HepG2 (cell line): ENCODE results near the gene WDR54. TPM values are rescaled to one million over a fixed set of nuclear protein-coding genes. Genes with fewer than 3 reads are reported as not detected.
A peak's percentile ranks its signal among the peaks of the same experiment; 100 is the strongest.

Experiments
- ATAC-seq: fragments of 200-7000 bp; cut with Tn5 transposase; 3 replicates; pipeline ENCODE4 v1.9.1; 2020; ENCODE audit warnings: mild to moderate bottlenecking, moderate library complexity
- BruUV-seq: library from RNA; stranded (reverse); fragments of 400-500 nt; replicated peaks from 2 replicates; lab custom pipeline; 2021; lab: Mats Ljungman, UMichigan
- CTCF ChIA-PET: fragments of 300-600 bp; formaldehyde crosslinking; extraction: SDS; loops from one replicate; lab custom pipeline; 2021; ENCODE audit warnings: low total read pairs, inconsistent platforms, low intra/inter-chr PET ratio; lab: Yijun Ruan, JAX
- POLR2A ChIA-PET: fragments of 350-600 bp; sonication (Branson Sonifier 250); formaldehyde crosslinking; loops from one replicate; lab custom pipeline; 2020; ENCODE audit warnings: antibody characterized with exemption, inconsistent platforms; lab: Yijun Ruan, JAX
- DNase-seq: peaks from one replicate; pipeline ENCODE4 v3.0.0-alpha.2; 2015; ENCODE audit warnings: low spot score
- FAIRE-seq: peaks from 3 replicates; lab custom pipeline; 2011; peaks lifted over from hg19 to GRCh38; lab: Jason Lieb, UNC
- H2AFZ ChIP-seq: one replicate; pipeline ENCODE4 v1.6.1; 2011; ENCODE audit warnings: low read length, inconsistent platforms
- H3K27ac ChIP-seq: fragments of 300-600 bp; 3 replicates; pipeline ENCODE4 v1.8.0; 2011; ENCODE audit warnings: mixed run types, mild to moderate bottlenecking, mixed read lengths, low read length, inconsistent platforms; ENCODE audit not compliant: insufficient read depth; ENCODE audit errors: extremely low read length
- H3K27me3 ChIP-seq, 2 experiments: fragments of 200-600 bp in 1 of 2; 2 replicates in 1 of 2; 3 replicates in 1 of 2; pipeline versions ENCODE4 v1.6.0 to v1.8.0; 2011; ENCODE audit warnings: low read length in 2 of 2, mild to moderate bottlenecking in 2 of 2, moderate library complexity in 2 of 2, inconsistent platforms in 1 of 2; ENCODE audit not compliant: insufficient read depth in 2 of 2, control insufficient read depth in 1 of 2
- H3K36me3 ChIP-seq, 2 experiments: fragments of 200-600 bp in 1 of 2; replicated peaks in 1 of 2; 2 replicates in 1 of 2; 3 replicates in 1 of 2; pipeline versions ENCODE4 v1.5.1 to v1.8.0; 2011; ENCODE audit warnings: low read length in 2 of 2, inconsistent platforms in 1 of 2; ENCODE audit not compliant: insufficient read depth in 2 of 2, control insufficient read depth in 1 of 2
- H3K4me1 ChIP-seq: 2 replicates; pipeline ENCODE4 v1.5.1; 2012; ENCODE audit warnings: low read length, inconsistent platforms; ENCODE audit not compliant: insufficient read depth
- H3K4me2 ChIP-seq: 2 replicates; pipeline ENCODE4 v1.6.0; 2011; ENCODE audit warnings: low read depth, low read length, inconsistent platforms
- H3K4me3 ChIP-seq, 3 experiments: fragments of 200-600 bp in 1 of 3; sonication (generic), shearing (Covaris generic) in 1 of 3; replicated peaks in 1 of 3; 2 replicates each; pipeline ENCODE4 v1.5.1; 2011 to 2016; ENCODE audit warnings: low read length in 3 of 3, inconsistent platforms in 2 of 3, low read depth in 2 of 3, mild to moderate bottlenecking in 2 of 3, control low read depth in 1 of 3, mixed read lengths in 1 of 3; ENCODE audit not compliant: insufficient read depth in 1 of 3
- H3K79me2 ChIP-seq: one replicate; pipeline ENCODE4 v1.6.1; 2011; ENCODE audit warnings: low read length, inconsistent platforms; ENCODE audit not compliant: insufficient read depth
- H3K9ac ChIP-seq: 2 replicates; pipeline ENCODE4 v1.6.0; 2011; ENCODE audit warnings: mild to moderate bottlenecking, low read depth, low read length, inconsistent platforms; ENCODE audit not compliant: insufficient read depth
- H3K9me3 ChIP-seq: 2 replicates; pipeline ENCODE4 v1.5.1; 2012; ENCODE audit warnings: mild to moderate bottlenecking, low read length
- H4K20me1 ChIP-seq: 2 replicates; pipeline ENCODE4 v1.6.0; 2011; ENCODE audit warnings: inconsistent platforms, mild to moderate bottlenecking, low read length, moderate library complexity; ENCODE audit not compliant: insufficient read depth
- CBFB ChIP-seq: sonication (generic); formaldehyde crosslinking; IDR thresholded peaks from 2 replicates; pipeline ENCODE4 v1.4.0; 2020; ENCODE audit warnings: missing genetic modification reagents
- CREM ChIP-seq, 2 experiments: sonication (generic) in 1 of 2; formaldehyde crosslinking in 1 of 2; IDR thresholded peaks; 2 replicates each; pipeline versions ENCODE4 v1.4.0 to v1.6.1; 2016 to 2020; ENCODE audit warnings: antibody characterized with exemption in 1 of 2, mild to moderate bottlenecking in 1 of 2, missing genetic modification reagents in 1 of 2
- GZF1 ChIP-seq: sonication (generic); formaldehyde crosslinking; IDR thresholded peaks from 2 replicates; pipeline ENCODE4 v1.5.1; 2020; ENCODE audit warnings: mild to moderate bottlenecking, missing genetic modification reagents
- HNF4G ChIP-seq, 2 experiments: sonication (generic) in 1 of 2; formaldehyde crosslinking in 1 of 2; IDR thresholded peaks; 2 replicates each; pipeline versions ENCODE4 v1.4.0 to v1.6.1; 2011 to 2020; ENCODE audit warnings: borderline replicate concordance in 2 of 2, low read depth in 2 of 2, mild to moderate bottlenecking in 2 of 2, low read length in 1 of 2, missing genetic modification reagents in 1 of 2, moderate library complexity in 1 of 2
- HOXA9 ChIP-seq: sonication (generic); formaldehyde crosslinking; IDR thresholded peaks from 2 replicates; pipeline ENCODE4 v1.8.1; 2022; ENCODE audit warnings: missing genetic modification reagents, mild to moderate bottlenecking, moderate library complexity, borderline replicate concordance
- MBD4 ChIP-seq: IDR thresholded peaks from 2 replicates; pipeline ENCODE4 v1.6.1; 2012; ENCODE audit warnings: low read length, inconsistent platforms, borderline replicate concordance
- MXD4 ChIP-seq: IDR thresholded peaks from 2 replicates; pipeline ENCODE4 v1.6.1; 2016; ENCODE audit warnings: mild to moderate bottlenecking, missing biosample characterization, missing genetic modification reagents
- RELA ChIP-seq: sonication (generic); formaldehyde crosslinking; IDR thresholded peaks from 2 replicates; pipeline ENCODE4 v1.4.0; 2020; ENCODE audit warnings: missing genetic modification reagents
- SATB2 ChIP-seq: sonication (generic); formaldehyde crosslinking; IDR thresholded peaks from 2 replicates; pipeline ENCODE4 v1.5.0; 2020; ENCODE audit warnings: missing genetic modification reagents
- SMYD3 ChIP-seq: sonication (generic); formaldehyde crosslinking; IDR thresholded peaks from 2 replicates; pipeline ENCODE4 v1.8.1; 2023; ENCODE audit warnings: mild to moderate bottlenecking, missing genetic modification reagents
- ZFP1 ChIP-seq: IDR thresholded peaks from 2 replicates; pipeline ENCODE4 v1.6.1; 2016
- ZNF10 ChIP-seq: sonication (generic); formaldehyde crosslinking; IDR thresholded peaks from 2 replicates; pipeline ENCODE4 v1.4.0; 2020; ENCODE audit warnings: mild to moderate bottlenecking, low read depth, missing genetic modification reagents, borderline replicate concordance
- ZNF124 ChIP-seq: sonication (generic); formaldehyde crosslinking; IDR thresholded peaks from 2 replicates; pipeline ENCODE4 v1.4.0; 2020; ENCODE audit warnings: missing genetic modification reagents
- ZNF138 ChIP-seq: sonication (generic); formaldehyde crosslinking; IDR thresholded peaks from 2 replicates; pipeline ENCODE4 v1.5.0; 2020; ENCODE audit warnings: mild to moderate bottlenecking, low read depth, missing genetic modification reagents
- ZNF343 ChIP-seq: sonication (generic); formaldehyde crosslinking; IDR thresholded peaks from 2 replicates; pipeline ENCODE4 v1.4.0; 2020; ENCODE audit warnings: mild to moderate bottlenecking, missing genetic modification reagents
- ZNF382 ChIP-seq: sonication (generic); formaldehyde crosslinking; IDR thresholded peaks from 2 replicates; pipeline ENCODE4 v1.5.0; 2020; ENCODE audit warnings: missing genetic modification reagents, mild to moderate bottlenecking, borderline replicate concordance
- WGBS: methylation state at CpG from one replicate; pipeline ENCODE4 v1.1.6; 2017; ENCODE audit warnings: low lambda C conversion rate; 5-methylcytosine and 5-hydroxymethylcytosine counted together
- in situ Hi-C: cut with HindIII; loops from 2 replicates; pipeline ENCODE4 v1.10.0; 2017; ENCODE audit warnings: low pct_unique_long_range_greater_than_20kb; ENCODE audit not compliant: extremely low pct_ligation_motif_present
- intact Hi-C: fragments of 100-400 bp; cut with micrococcal nuclease; formaldehyde crosslinking; loops from one replicate; pipeline ENCODE4 v1.10.0; 2022; ENCODE audit not compliant: unreplicated experiment
- polyA plus RNA-seq, 8 experiments: library from polyadenylated mRNA; depleted of rRNA in 3 of 8; stranded (reverse) in 7 of 8; unstranded in 1 of 8; fragments of >200 nt; fragmentation: Illumina TruSeq in 4 of 8; extraction: Trizol in 4 of 8; gene quantifications; 2 replicates each; pipeline versions ENCODE4 v1.2.1 to v1.2.3, GENCODE V29; 2011 to 2016; ENCODE audit warnings: low read depth in 4 of 8, missing spikeins in 1 of 8, mixed read lengths in 1 of 8; ENCODE audit not compliant: insufficient read depth in 1 of 8
- total RNA-seq, 5 experiments: library from RNA; depleted of rRNA; stranded (reverse); fragments of >200 nt; fragmentation: Illumina TruSeq; extraction: Trizol; gene quantifications; 2 replicates each; pipeline ENCODE4 v1.2.3, GENCODE V29; 2016; ENCODE audit warnings: low read depth in 1 of 5
- TF ChIP-seq, protein P1 (sequence below): sonication (generic); formaldehyde crosslinking; conservative IDR thresholded peaks from 2 replicates; pipeline ENCODE4 v1.4.0; 2020; ENCODE audit warnings: mild to moderate bottlenecking, missing genetic modification reagents, moderate library complexity
- TF ChIP-seq, protein P2 (sequence below): IDR thresholded peaks from 2 replicates; pipeline ENCODE4 v1.6.1; 2012; ENCODE audit warnings: low read depth, low read length, improper control_type of control experiment

WDR54 gene
- total and polyA plus RNA-seq, 2 of the 13 experiments (the other 11 are each of a cell fraction or from before 2014, with no cell fraction given), result 2.0 to 17.3 TPM

- FAIRE-seq, result peak; percentile 87
- no TSS peak for BruUV-seq
- TF ChIP-seq HNF4G (IDR thresholded peaks at IDR 0.05; ENCODE audit: borderline replicate concordance, low read depth, low read length) (no peak), HNF4G (CRISPR knock-in tag; IDR thresholded peaks at IDR 0.05; ENCODE audit: borderline replicate concordance, low read depth) (no peak; the same call in 1 of the 2 replicates), HOXA9 (CRISPR knock-in tag) (no peak), MXD4 (CRISPR knock-in tag) (peak; percentile 86), ZNF382 (CRISPR knock-in tag) (no peak), SMYD3 (peak; percentile 64; the same call in 1 of the 2 replicates), CREM (IDR thresholded peaks at IDR 0.05) (no peak), CREM (CRISPR knock-in tag; IDR thresholded peaks at IDR 0.05) (no peak), ZNF138 (CRISPR knock-in tag) (no peak), ZNF10 (CRISPR knock-in tag) (no peak), RELA (CRISPR knock-in tag) (peak; percentile 65; the same call in 1 of the 2 replicates), GZF1 (CRISPR knock-in tag) (no peak), MBD4 (no peak), ZNF343 (CRISPR knock-in tag) (no peak), CBFB (CRISPR knock-in tag) (peak; percentile 52; the same call in 1 of the 2 replicates), ZNF124 (CRISPR knock-in tag) (peak; percentile 19; the same call in 1 of the 2 replicates), SATB2 (no peak), ZFP1 (no peak; the same call in 1 of the 2 replicates)
- TF ChIP-seq, protein P1, sequence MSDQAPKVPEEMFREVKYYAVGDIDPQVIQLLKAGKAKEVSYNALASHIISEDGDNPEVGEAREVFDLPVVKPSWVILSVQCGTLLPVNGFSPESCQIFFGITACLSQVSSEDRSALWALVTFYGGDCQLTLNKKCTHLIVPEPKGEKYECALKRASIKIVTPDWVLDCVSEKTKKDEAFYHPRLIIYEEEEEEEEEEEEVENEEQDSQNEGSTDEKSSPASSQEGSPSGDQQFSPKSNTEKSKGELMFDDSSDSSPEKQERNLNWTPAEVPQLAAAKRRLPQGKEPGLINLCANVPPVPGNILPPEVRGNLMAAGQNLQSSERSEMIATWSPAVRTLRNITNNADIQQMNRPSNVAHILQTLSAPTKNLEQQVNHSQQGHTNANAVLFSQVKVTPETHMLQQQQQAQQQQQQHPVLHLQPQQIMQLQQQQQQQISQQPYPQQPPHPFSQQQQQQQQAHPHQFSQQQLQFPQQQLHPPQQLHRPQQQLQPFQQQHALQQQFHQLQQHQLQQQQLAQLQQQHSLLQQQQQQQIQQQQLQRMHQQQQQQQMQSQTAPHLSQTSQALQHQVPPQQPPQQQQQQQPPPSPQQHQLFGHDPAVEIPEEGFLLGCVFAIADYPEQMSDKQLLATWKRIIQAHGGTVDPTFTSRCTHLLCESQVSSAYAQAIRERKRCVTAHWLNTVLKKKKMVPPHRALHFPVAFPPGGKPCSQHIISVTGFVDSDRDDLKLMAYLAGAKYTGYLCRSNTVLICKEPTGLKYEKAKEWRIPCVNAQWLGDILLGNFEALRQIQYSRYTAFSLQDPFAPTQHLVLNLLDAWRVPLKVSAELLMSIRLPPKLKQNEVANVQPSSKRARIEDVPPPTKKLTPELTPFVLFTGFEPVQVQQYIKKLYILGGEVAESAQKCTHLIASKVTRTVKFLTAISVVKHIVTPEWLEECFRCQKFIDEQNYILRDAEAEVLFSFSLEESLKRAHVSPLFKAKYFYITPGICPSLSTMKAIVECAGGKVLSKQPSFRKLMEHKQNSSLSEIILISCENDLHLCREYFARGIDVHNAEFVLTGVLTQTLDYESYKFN (CRISPR knock-in tag), result no peak
- TF ChIP-seq, protein P2, sequence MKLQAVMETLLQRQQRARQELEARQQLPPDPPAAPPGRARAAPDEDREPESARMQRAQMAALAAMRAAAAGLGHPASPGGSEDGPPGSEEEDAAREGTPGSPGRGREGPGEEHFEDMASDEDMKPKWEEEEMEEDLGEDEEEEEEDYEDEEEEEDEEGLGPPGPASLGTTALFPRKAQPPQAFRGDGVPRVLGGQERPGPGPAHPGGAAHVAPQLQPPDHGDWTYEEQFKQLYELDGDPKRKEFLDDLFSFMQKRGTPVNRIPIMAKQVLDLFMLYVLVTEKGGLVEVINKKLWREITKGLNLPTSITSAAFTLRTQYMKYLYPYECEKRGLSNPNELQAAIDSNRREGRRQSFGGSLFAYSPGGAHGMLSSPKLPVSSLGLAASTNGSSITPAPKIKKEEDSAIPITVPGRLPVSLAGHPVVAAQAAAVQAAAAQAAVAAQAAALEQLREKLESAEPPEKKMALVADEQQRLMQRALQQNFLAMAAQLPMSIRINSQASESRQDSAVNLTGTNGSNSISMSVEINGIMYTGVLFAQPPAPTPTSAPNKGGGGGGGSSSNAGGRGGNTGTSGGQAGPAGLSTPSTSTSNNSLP, result peak; percentile 91
Observed at GRCh38 chr2:74391580-74392448, 29.7 kb upstream of the WDR54 start.

More at GRCh38 chr2:74391580-74392448, 29.7 kb upstream of the WDR54 start:
- peak overlapping the region; percentile 87 for H3K27ac ChIP-seq
- peak overlapping the region; percentile 96 for H3K4me2 ChIP-seq
- WGBS, result under 1% methylated on average over 26 of the region's 62 CpGs
- H3K79me2 ChIP-seq, result peaks cover 47% of the 10 kb centered on the region
- CTCF ChIA-PET, result interaction anchor here (0.7 to 1.5 kb wide), 3 partner anchors 10 to 142 kb away, joined by 4 to 6 read pairs (median 4); no protein-coding TSS in a partner anchor
- peaks cover 55% of the 10 kb centered on the region for H3K4me1 ChIP-seq
- intact Hi-C loops (loop anchor here (1.0 to 5.0 kb wide), 3 partner anchors 48 to 125 kb away; no protein-coding TSS in a partner anchor), in situ Hi-C loops (no loop called here)
- peak overlapping the region; percentile 82 to 98 (median 84) for H3K4me3 ChIP-seq
- peak; percentile 91 for DNase-seq
- H4K20me1 ChIP-seq, result no peaks in the 10 kb centered on the region
- peak overlapping the region; percentile 87 for H2AFZ ChIP-seq
- H3K9ac ChIP-seq, result peak overlapping the region; percentile 94
- H3K27me3 ChIP-seq, result peaks cover 0 to 4% of the 10 kb centered on the region in 2 experiments; a peak in 2 of 5 replicates
- ATAC-seq, result peak; percentile 91
- no peaks in the 10 kb centered on the region; a peak in 2 of 5 replicates for H3K36me3 ChIP-seq
- POLR2A ChIA-PET, result interaction anchor here (0.6 to 3.8 kb wide), 22 partner anchors 9 to 631 kb away, joined by 3 to 38 read pairs (median 4); partner anchors contain the start of genes AUP1, CCDC142, DCTN1 and HTRA2
- no peaks in the 10 kb centered on the region for H3K9me3 ChIP-seq
